HepG2 (cell line): ENCODE data around the gene DCAF15. TPM values are rescaled to one million over a fixed set of nuclear protein-coding genes. Genes with fewer than 3 reads are reported as not detected.

Experiments used
- ATAC-seq: fragments of 200-7000 bp; cut with Tn5 transposase; 3 replicates; pipeline ENCODE4 v1.9.1; 2020; ENCODE audit warnings: mild to moderate bottlenecking, moderate library complexity
- BruUV-seq: library from RNA; stranded (reverse); fragments of 400-500 nt; replicated peaks from 2 replicates; lab custom pipeline; 2021; lab: Mats Ljungman, UMichigan
- CTCF ChIA-PET: fragments of 300-600 bp; formaldehyde crosslinking; extraction: SDS; loops from one replicate; lab custom pipeline; 2021; ENCODE audit warnings: low total read pairs, inconsistent platforms, low intra/inter-chr PET ratio; lab: Yijun Ruan, JAX
- POLR2A ChIA-PET: fragments of 350-600 bp; sonication (Branson Sonifier 250); formaldehyde crosslinking; loops from one replicate; lab custom pipeline; 2020; ENCODE audit warnings: antibody characterized with exemption, inconsistent platforms; lab: Yijun Ruan, JAX
- DNase-seq: peaks from one replicate; pipeline ENCODE4 v3.0.0-alpha.2; 2015; ENCODE audit warnings: low spot score
- FAIRE-seq: peaks from 3 replicates; lab custom pipeline; 2011; peaks lifted over from hg19 to GRCh38; lab: Jason Lieb, UNC
- H2AFZ ChIP-seq: one replicate; pipeline ENCODE4 v1.6.1; 2011; ENCODE audit warnings: low read length, inconsistent platforms
- H3K27ac ChIP-seq: fragments of 300-600 bp; 3 replicates; pipeline ENCODE4 v1.8.0; 2011; ENCODE audit warnings: mixed run types, mild to moderate bottlenecking, mixed read lengths, low read length, inconsistent platforms; ENCODE audit not compliant: insufficient read depth; ENCODE audit errors: extremely low read length
- H3K27me3 ChIP-seq, 2 experiments: fragments of 200-600 bp in 1 of 2; 2 replicates in 1 of 2; 3 replicates in 1 of 2; pipeline versions ENCODE4 v1.6.0 to v1.8.0; 2011; ENCODE audit warnings: low read length in 2 of 2, mild to moderate bottlenecking in 2 of 2, moderate library complexity in 2 of 2, inconsistent platforms in 1 of 2; ENCODE audit not compliant: insufficient read depth in 2 of 2, control insufficient read depth in 1 of 2
- H3K36me3 ChIP-seq, 2 experiments: fragments of 200-600 bp in 1 of 2; replicated peaks in 1 of 2; 2 replicates in 1 of 2; 3 replicates in 1 of 2; pipeline versions ENCODE4 v1.5.1 to v1.8.0; 2011; ENCODE audit warnings: low read length in 2 of 2, inconsistent platforms in 1 of 2; ENCODE audit not compliant: insufficient read depth in 2 of 2, control insufficient read depth in 1 of 2
- H3K4me1 ChIP-seq: 2 replicates; pipeline ENCODE4 v1.5.1; 2012; ENCODE audit warnings: low read length, inconsistent platforms; ENCODE audit not compliant: insufficient read depth
- H3K4me2 ChIP-seq: 2 replicates; pipeline ENCODE4 v1.6.0; 2011; ENCODE audit warnings: low read depth, low read length, inconsistent platforms
- H3K4me3 ChIP-seq, 3 experiments: fragments of 200-600 bp in 1 of 3; sonication (generic), shearing (Covaris generic) in 1 of 3; replicated peaks in 1 of 3; 2 replicates each; pipeline ENCODE4 v1.5.1; 2011 to 2016; ENCODE audit warnings: low read length in 3 of 3, inconsistent platforms in 2 of 3, low read depth in 2 of 3, mild to moderate bottlenecking in 2 of 3, control low read depth in 1 of 3, mixed read lengths in 1 of 3; ENCODE audit not compliant: insufficient read depth in 1 of 3
- H3K79me2 ChIP-seq: one replicate; pipeline ENCODE4 v1.6.1; 2011; ENCODE audit warnings: low read length, inconsistent platforms; ENCODE audit not compliant: insufficient read depth
- H3K9ac ChIP-seq: 2 replicates; pipeline ENCODE4 v1.6.0; 2011; ENCODE audit warnings: mild to moderate bottlenecking, low read depth, low read length, inconsistent platforms; ENCODE audit not compliant: insufficient read depth
- H3K9me3 ChIP-seq: 2 replicates; pipeline ENCODE4 v1.5.1; 2012; ENCODE audit warnings: mild to moderate bottlenecking, low read length
- H4K20me1 ChIP-seq: 2 replicates; pipeline ENCODE4 v1.6.0; 2011; ENCODE audit warnings: inconsistent platforms, mild to moderate bottlenecking, low read length, moderate library complexity; ENCODE audit not compliant: insufficient read depth
- BCLAF1 ChIP-seq: fragments of 450-650 bp; IDR thresholded peaks from 2 replicates; pipeline ENCODE4 v1.6.1; 2017; ENCODE audit warnings: mild to moderate bottlenecking
- TMF1 ChIP-seq: sonication (generic); formaldehyde crosslinking; IDR thresholded peaks from 2 replicates; pipeline ENCODE4 v1.8.1; 2022; ENCODE audit warnings: low read depth, missing genetic modification reagents
- ZNF605 ChIP-seq: sonication (generic); formaldehyde crosslinking; IDR thresholded peaks from 2 replicates; pipeline ENCODE4 v1.8.0; 2022; ENCODE audit warnings: mild to moderate bottlenecking, missing genetic modification reagents
- ZNF841 ChIP-seq: sonication (generic); formaldehyde crosslinking; IDR thresholded peaks from 2 replicates; pipeline ENCODE4 v1.8.1; 2023; ENCODE audit warnings: missing genetic modification reagents, borderline replicate concordance
- WGBS: methylation state at CpG from one replicate; pipeline ENCODE4 v1.1.6; 2017; ENCODE audit warnings: low lambda C conversion rate; 5-methylcytosine and 5-hydroxymethylcytosine counted together
- in situ Hi-C: cut with HindIII; loops from 2 replicates; pipeline ENCODE4 v1.10.0; 2017; ENCODE audit warnings: low pct_unique_long_range_greater_than_20kb; ENCODE audit not compliant: extremely low pct_ligation_motif_present
- intact Hi-C: fragments of 100-400 bp; cut with micrococcal nuclease; formaldehyde crosslinking; loops from one replicate; pipeline ENCODE4 v1.10.0; 2022; ENCODE audit not compliant: unreplicated experiment
- polyA plus RNA-seq, 8 experiments: library from polyadenylated mRNA; depleted of rRNA in 3 of 8; stranded (reverse) in 7 of 8; unstranded in 1 of 8; fragments of >200 nt; fragmentation: Illumina TruSeq in 4 of 8; extraction: Trizol in 4 of 8; gene quantifications; 2 replicates each; pipeline versions ENCODE4 v1.2.1 to v1.2.3, GENCODE V29; 2011 to 2016; ENCODE audit warnings: low read depth in 4 of 8, missing spikeins in 1 of 8, mixed read lengths in 1 of 8; ENCODE audit not compliant: insufficient read depth in 1 of 8
- total RNA-seq, 5 experiments: library from RNA; depleted of rRNA; stranded (reverse); fragments of >200 nt; fragmentation: Illumina TruSeq; extraction: Trizol; gene quantifications; 2 replicates each; pipeline ENCODE4 v1.2.3, GENCODE V29; 2016; ENCODE audit warnings: low read depth in 1 of 5
- TF ChIP-seq, protein P1 (sequence below): sonication (generic); formaldehyde crosslinking; IDR thresholded peaks from 2 replicates; pipeline ENCODE4 v1.4.0; 2020; ENCODE audit warnings: missing genetic modification reagents

The DCAF15 gene
- total and polyA plus RNA-seq, 2 of the 13 experiments (the other 11 are each of a cell fraction or from before 2014, with no cell fraction given): 13.6 to 14.0 TPM

DNA sequence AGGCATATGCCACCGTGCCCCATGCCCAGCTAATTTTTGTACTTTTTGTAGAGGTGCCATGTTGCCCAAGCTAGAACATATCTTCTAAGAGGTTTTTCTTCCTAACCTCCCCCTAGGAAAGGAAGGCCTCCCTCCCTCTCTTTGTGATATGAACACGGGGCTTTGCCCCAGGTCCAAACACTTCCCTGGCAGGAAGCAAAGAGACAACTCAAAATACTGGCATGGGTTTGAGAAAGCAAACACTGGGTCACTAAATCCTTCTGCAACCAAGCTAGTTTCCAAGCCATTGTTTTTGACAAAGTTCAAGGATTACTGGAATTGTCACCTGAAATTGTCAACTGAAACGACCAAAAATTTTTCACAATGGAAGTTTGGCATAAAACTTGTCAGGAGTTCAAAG is 37.5 kb upstream of the DCAF15 start:
- DNase-seq: no peak
- Histone ChIP-seq H3K27me3 (no peaks in the 10 kb centered on the region), H3K4me3 (no peak overlapping the region), H3K79me2 (no peaks in the 10 kb centered on the region), H3K9me3 (no peaks in the 10 kb centered on the region), H3K4me2 (no peak overlapping the region), H2AFZ (no peak overlapping the region), H3K36me3 (peaks cover 8 to 41% of the 10 kb centered on the region in 2 experiments; a peak in 4 of 5 replicates), H4K20me1 (no peaks in the 10 kb centered on the region), H3K27ac (no peak overlapping the region), H3K4me1 (no peaks in the 10 kb centered on the region), H3K9ac (no peak overlapping the region)
- POLR2A ChIA-PET: no interaction called here
- CTCF ChIA-PET: interaction anchor here (0.7 kb wide), 1 partner anchor 141 kb away, joined by 3 read pairs; no protein-coding TSS in a partner anchor
- WGBS: 79% methylated on average over 3 of the region's 3 CpGs
- FAIRE-seq: no peak
- TF ChIP-seq ZNF605 (CRISPR knock-in tag) (no peak), TMF1 (CRISPR knock-in tag) (no peak), ZNF841 (CRISPR knock-in tag) (no peak), BCLAF1 (no peak)
- TF ChIP-seq, protein P1, sequence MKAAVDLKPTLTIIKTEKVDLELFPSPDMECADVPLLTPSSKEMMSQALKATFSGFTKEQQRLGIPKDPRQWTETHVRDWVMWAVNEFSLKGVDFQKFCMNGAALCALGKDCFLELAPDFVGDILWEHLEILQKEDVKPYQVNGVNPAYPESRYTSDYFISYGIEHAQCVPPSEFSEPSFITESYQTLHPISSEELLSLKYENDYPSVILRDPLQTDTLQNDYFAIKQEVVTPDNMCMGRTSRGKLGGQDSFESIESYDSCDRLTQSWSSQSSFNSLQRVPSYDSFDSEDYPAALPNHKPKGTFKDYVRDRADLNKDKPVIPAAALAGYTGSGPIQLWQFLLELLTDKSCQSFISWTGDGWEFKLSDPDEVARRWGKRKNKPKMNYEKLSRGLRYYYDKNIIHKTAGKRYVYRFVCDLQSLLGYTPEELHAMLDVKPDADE (CRISPR knock-in tag): no peak
- no TSS peak for BruUV-seq
- in situ Hi-C loops (no loop called here), intact Hi-C loops (no loop called here)
- ATAC-seq: no peak
